HEK293T (cell line): ENCODE measurements around the gene RPL18.

Source experiments
- CTCF ChIA-PET: fragments of 350-600 bp; formaldehyde crosslinking; extraction: SDS; loops from one replicate; lab custom pipeline; 2021; ENCODE audit warnings: antibody characterized with exemption, inconsistent platforms; lab: Yijun Ruan, JAX
- POLR2A ChIA-PET: fragments of 350-600 bp; formaldehyde crosslinking; extraction: SDS; loops from one replicate; lab custom pipeline; 2020; ENCODE audit warnings: antibody characterized with exemption, inconsistent platforms; lab: Yijun Ruan, JAX
- DNase-seq: peaks from one replicate; pipeline ENCODE4 v3.0.0; 2012; ENCODE audit warnings: mixed read lengths; ENCODE audit errors: extremely low spot score
- ARNT ChIP-seq: fragments of 450-650 bp; IDR thresholded peaks from 2 replicates; pipeline ENCODE4 v1.6.1; 2017; ENCODE audit warnings: mild to moderate bottlenecking
- BHLHE40 ChIP-seq: fragments of 450-650 bp; IDR thresholded peaks from 2 replicates; pipeline ENCODE4 v1.6.1; 2016; ENCODE audit warnings: mild to moderate bottlenecking, moderate library complexity, borderline replicate concordance
- CTBP1 ChIP-seq: fragments of 450-650 bp; IDR thresholded peaks from 2 replicates; pipeline ENCODE4 v1.6.1; 2016; ENCODE audit warnings: borderline replicate concordance
- ELF4 ChIP-seq: fragments of 450-650 bp; IDR thresholded peaks from 2 replicates; pipeline ENCODE4 v1.6.1; 2017; ENCODE audit warnings: antibody characterized with exemption
- FOXA1 ChIP-seq: fragments of 450-650 bp; IDR thresholded peaks from 2 replicates; pipeline ENCODE4 v1.6.1; 2016; ENCODE audit warnings: mild to moderate bottlenecking
- FOXK2 ChIP-seq: fragments of 450-650 bp; IDR thresholded peaks from 2 replicates; pipeline ENCODE4 v1.6.1; 2016; ENCODE audit warnings: mild to moderate bottlenecking
- FOXM1 ChIP-seq: fragments of 450-650 bp; IDR thresholded peaks from 2 replicates; pipeline ENCODE4 v1.6.1; 2017; ENCODE audit warnings: mild to moderate bottlenecking, borderline replicate concordance
- HDGF ChIP-seq: fragments of 450-650 bp; IDR thresholded peaks from 2 replicates; pipeline ENCODE4 v1.6.1; 2017; ENCODE audit warnings: antibody characterized with exemption, borderline replicate concordance
- L3MBTL2 ChIP-seq: fragments of 450-650 bp; conservative IDR thresholded peaks from 2 replicates; pipeline ENCODE4 v1.6.1; 2016; ENCODE audit warnings: mild to moderate bottlenecking
- LEF1 ChIP-seq: fragments of 450-650 bp; IDR thresholded peaks from 2 replicates; pipeline ENCODE4 v1.6.1; 2017; ENCODE audit warnings: mild to moderate bottlenecking, borderline replicate concordance
- NFRKB ChIP-seq: fragments of 450-650 bp; IDR thresholded peaks from 2 replicates; pipeline ENCODE4 v1.6.1; 2016; ENCODE audit warnings: mild to moderate bottlenecking, moderate library complexity
- PKNOX1 ChIP-seq: fragments of 450-650 bp; IDR thresholded peaks from 2 replicates; pipeline ENCODE4 v1.6.1; 2016
- SP1 ChIP-seq: fragments of 450-650 bp; IDR thresholded peaks from 2 replicates; pipeline ENCODE4 v1.6.1; 2017
- SUZ12 ChIP-seq: fragments of 450-650 bp; IDR thresholded peaks from 2 replicates; pipeline ENCODE4 v1.6.1; 2016; ENCODE audit warnings: mild to moderate bottlenecking
- TARDBP ChIP-seq: fragments of 450-650 bp; IDR thresholded peaks from 2 replicates; pipeline ENCODE4 v1.6.1; 2016
- ZNF384 ChIP-seq: fragments of 450-650 bp; IDR thresholded peaks from 2 replicates; pipeline ENCODE4 v1.6.1; 2016

The RPL18 gene

GRCh38 chr19:48603001-48603400 is 16.0 kb downstream of the RPL18 start:
- no peak for DNase-seq
- ChIA-PET POLR2A (no interaction called here), CTCF (no interaction called here)
- no peak for TF ChIP-seq FOXM1
- TF ChIP-seq SP1, result no peak
- no peak for TF ChIP-seq PKNOX1
- no peak for TF ChIP-seq HDGF
- no peak for TF ChIP-seq ELF4
- TF ChIP-seq L3MBTL2, result no peak
- no peak for TF ChIP-seq BHLHE40
- TF ChIP-seq ARNT, result no peak
- no peak for TF ChIP-seq ZNF384
- no peak for TF ChIP-seq FOXK2
- no peak for TF ChIP-seq FOXA1
- TF ChIP-seq CTBP1, result no peak
- no peak for TF ChIP-seq LEF1
- no peak for TF ChIP-seq TARDBP
- no peak for TF ChIP-seq SUZ12
- TF ChIP-seq NFRKB, result no peak

GRCh38 chr19:48600679-48601417 is 18.1 kb downstream of the RPL18 start:
- TF ChIP-seq PKNOX1 (no peak), HDGF (no peak), ELF4 (no peak), TARDBP (no peak), L3MBTL2 (no peak)
- ChIA-PET POLR2A (interaction anchor here (1.4 kb wide), 1 partner anchor 18 kb away, joined by 4 read pairs; the partner anchor contains the start of genes RPL18 and SPHK2), CTCF (no interaction called here)

GRCh38 chr19:48598996-48599700 is 19.8 kb downstream of the RPL18 start:
- CTCF ChIA-PET, result no interaction called here

More at GRCh38 chr19:48600679-48601417, 18.1 kb downstream of the RPL18 start:
- no peak for DNase-seq

GRCh38 chr19:48596679-48597465 is 22.1 kb downstream of the RPL18 start:
- POLR2A ChIA-PET, result no interaction called here
- no peak for TF ChIP-seq CTBP1
- TF ChIP-seq ZNF384, result no peak
- TF ChIP-seq FOXK2, result no peak
- TF ChIP-seq FOXM1, result no peak
- TF ChIP-seq SUZ12, result no peak
- no peak for TF ChIP-seq BHLHE40
- no peak for TF ChIP-seq ELF4
- no peak for TF ChIP-seq FOXA1
- TF ChIP-seq SP1, result no peak
- no peak for TF ChIP-seq L3MBTL2
- no peak for TF ChIP-seq ARNT
- no peak for TF ChIP-seq TARDBP
- no peak for TF ChIP-seq PKNOX1
- no peak for TF ChIP-seq NFRKB
- TF ChIP-seq HDGF, result no peak
- CTCF ChIA-PET, result no interaction called here
- DNase-seq, result no peak

More at GRCh38 chr19:48598996-48599700, 19.8 kb downstream of the RPL18 start:
- DNase-seq, result no peak
- POLR2A ChIA-PET, result interaction anchor here (1.4 kb wide), 1 partner anchor 20 kb away, joined by 4 read pairs; the partner anchor contains the start of genes RPL18 and SPHK2
- TF ChIP-seq SP1, result no peak
- no peak for TF ChIP-seq BHLHE40
- TF ChIP-seq ELF4, result no peak
- no peak for TF ChIP-seq NFRKB
- no peak for TF ChIP-seq PKNOX1
- TF ChIP-seq SUZ12, result no peak
- TF ChIP-seq L3MBTL2, result no peak
- TF ChIP-seq CTBP1, result no peak
- TF ChIP-seq FOXM1, result no peak
- no peak for TF ChIP-seq FOXA1
- TF ChIP-seq FOXK2, result no peak
- TF ChIP-seq ARNT, result no peak
- TF ChIP-seq TARDBP, result no peak
- no peak for TF ChIP-seq HDGF
- TF ChIP-seq LEF1, result no peak
- TF ChIP-seq ZNF384, result no peak

- POLR2A ChIA-PET, result no interaction called here
- TF ChIP-seq LEF1 (no peak), PKNOX1 (no peak), NFRKB (no peak), BHLHE40 (no peak), TARDBP (no peak)
- CTCF ChIA-PET, result no interaction called here
- DNase-seq, result no peak
Observed at GRCh38 chr19:48596237-48596636, 22.7 kb downstream of the RPL18 start.
